ENCODE results near the gene CMTM2.

DNA sequence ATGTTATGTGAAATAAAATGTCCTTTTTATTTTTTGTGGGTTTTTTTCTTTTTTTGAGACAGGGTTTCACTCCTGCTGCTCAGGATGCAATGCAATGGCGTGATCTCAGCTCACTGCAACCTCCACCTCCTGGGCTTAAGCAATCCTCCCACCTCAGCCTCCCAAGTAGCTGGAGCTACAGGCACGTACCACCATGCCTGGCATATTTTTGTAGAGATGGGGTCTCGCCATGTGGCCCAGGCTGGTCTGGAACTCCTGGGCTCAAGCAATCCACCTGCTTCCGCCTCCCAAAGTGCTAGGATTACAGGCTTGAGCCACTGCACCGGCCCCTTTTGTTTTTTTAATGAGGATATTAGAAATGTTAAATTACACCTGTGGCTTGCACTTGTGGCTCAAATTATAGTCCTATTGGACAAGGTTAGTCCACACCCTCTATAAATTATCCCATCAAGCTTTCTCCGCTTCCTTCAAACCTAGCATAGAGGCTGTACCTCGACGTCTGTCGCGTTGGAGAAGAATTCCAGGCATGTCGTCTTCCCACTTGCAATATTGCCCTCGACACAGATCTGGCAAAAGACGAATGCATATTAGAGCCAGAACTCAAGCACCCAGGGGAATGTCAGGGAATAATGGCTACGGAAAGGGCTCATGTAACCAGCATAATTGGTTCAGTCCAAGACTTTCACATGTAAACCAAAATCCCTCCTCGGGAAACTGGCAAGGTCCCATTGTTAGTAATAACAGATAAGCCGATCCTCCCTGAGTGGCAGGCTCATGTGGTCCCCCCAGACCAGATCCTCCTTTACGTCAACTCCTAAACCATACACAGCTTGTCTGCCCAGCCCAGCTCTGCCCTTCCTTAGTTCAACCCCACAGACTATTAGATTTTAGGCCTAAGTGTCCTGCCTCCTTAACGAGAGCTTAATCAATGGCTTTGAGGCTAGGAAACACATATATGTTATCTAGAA is 37.6 kb upstream of the CMTM2 start:
- TF ChIP-seq, protein P1, sequence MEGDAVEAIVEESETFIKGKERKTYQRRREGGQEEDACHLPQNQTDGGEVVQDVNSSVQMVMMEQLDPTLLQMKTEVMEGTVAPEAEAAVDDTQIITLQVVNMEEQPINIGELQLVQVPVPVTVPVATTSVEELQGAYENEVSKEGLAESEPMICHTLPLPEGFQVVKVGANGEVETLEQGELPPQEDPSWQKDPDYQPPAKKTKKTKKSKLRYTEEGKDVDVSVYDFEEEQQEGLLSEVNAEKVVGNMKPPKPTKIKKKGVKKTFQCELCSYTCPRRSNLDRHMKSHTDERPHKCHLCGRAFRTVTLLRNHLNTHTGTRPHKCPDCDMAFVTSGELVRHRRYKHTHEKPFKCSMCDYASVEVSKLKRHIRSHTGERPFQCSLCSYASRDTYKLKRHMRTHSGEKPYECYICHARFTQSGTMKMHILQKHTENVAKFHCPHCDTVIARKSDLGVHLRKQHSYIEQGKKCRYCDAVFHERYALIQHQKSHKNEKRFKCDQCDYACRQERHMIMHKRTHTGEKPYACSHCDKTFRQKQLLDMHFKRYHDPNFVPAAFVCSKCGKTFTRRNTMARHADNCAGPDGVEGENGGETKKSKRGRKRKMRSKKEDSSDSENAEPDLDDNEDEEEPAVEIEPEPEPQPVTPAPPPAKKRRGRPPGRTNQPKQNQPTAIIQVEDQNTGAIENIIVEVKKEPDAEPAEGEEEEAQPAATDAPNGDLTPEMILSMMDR (IDR thresholded peaks at IDR 0.05), result no peak
- TF ChIP-seq POLR2A (IDR thresholded peaks at IDR 0.05), result no peak

Measured in heart left ventricle (tissue), 13 donors.